PC-3 (cell line): ENCODE results near the gene ZNF561.

ENCODE experiments used
- EZH2 ChIP-seq: fragments of 300-600 bp; sonication (generic); IDR thresholded peaks from one replicate; pipeline ENCODE4 v1.6.1; 2017; ENCODE audit warnings: antibody characterized with exemption, mild to moderate bottlenecking, low read length; ENCODE audit not compliant: unreplicated experiment
- EZH2phosphoT487 ChIP-seq: fragments of 300-600 bp; sonication (generic); IDR thresholded peaks from 2 replicates; pipeline ENCODE4 v1.6.1; 2018; ENCODE audit warnings: mild to moderate bottlenecking, antibody characterized with exemption, low read length, borderline replicate concordance
- TF ChIP-seq, protein P1 (sequence below): fragments of 300-600 bp; sonication (generic); conservative IDR thresholded peaks from 2 replicates; pipeline ENCODE4 v1.5.1; 2017; ENCODE audit warnings: antibody characterized with exemption, low read depth, mild to moderate bottlenecking, low read length

DNA sequence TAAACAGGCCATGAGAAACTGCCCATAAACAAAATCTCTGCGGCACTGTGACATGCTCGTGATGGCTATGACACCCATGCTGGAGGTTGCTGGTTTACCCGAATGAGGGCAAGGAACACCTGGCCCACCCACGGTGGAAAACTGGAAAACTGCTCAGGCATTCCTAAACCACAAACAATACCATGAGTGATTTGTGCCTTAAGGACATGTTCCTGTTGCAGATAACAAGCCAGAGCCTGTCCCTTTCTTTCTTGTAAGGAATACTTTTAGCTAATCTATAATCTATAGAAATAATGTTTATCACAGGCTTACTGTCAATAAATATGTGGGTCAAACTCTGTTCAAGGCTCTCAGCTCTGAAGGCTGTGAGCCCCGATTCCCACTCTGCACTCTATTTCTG is 12.1 kb downstream of the ZNF561 start:
- TF ChIP-seq EZH2phosphoT487 (no peak), EZH2 (no peak)
- TF ChIP-seq, protein P1, sequence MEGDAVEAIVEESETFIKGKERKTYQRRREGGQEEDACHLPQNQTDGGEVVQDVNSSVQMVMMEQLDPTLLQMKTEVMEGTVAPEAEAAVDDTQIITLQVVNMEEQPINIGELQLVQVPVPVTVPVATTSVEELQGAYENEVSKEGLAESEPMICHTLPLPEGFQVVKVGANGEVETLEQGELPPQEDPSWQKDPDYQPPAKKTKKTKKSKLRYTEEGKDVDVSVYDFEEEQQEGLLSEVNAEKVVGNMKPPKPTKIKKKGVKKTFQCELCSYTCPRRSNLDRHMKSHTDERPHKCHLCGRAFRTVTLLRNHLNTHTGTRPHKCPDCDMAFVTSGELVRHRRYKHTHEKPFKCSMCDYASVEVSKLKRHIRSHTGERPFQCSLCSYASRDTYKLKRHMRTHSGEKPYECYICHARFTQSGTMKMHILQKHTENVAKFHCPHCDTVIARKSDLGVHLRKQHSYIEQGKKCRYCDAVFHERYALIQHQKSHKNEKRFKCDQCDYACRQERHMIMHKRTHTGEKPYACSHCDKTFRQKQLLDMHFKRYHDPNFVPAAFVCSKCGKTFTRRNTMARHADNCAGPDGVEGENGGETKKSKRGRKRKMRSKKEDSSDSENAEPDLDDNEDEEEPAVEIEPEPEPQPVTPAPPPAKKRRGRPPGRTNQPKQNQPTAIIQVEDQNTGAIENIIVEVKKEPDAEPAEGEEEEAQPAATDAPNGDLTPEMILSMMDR = no peak
